Stimulated activated CD4-positive, alpha-beta T cell treated with anti-CD3 and anti-CD28 coated beads, Interleukin-2, amount 100 ng/mL, for 48 hours (primary cell): ENCODE data around the gene TMEM169.

Experiments used
- DNase-seq, 2 donors: peaks; one replicate each; pipeline ENCODE4 v3.0.0-alpha.2; 2020

Gene TMEM169

DNA sequence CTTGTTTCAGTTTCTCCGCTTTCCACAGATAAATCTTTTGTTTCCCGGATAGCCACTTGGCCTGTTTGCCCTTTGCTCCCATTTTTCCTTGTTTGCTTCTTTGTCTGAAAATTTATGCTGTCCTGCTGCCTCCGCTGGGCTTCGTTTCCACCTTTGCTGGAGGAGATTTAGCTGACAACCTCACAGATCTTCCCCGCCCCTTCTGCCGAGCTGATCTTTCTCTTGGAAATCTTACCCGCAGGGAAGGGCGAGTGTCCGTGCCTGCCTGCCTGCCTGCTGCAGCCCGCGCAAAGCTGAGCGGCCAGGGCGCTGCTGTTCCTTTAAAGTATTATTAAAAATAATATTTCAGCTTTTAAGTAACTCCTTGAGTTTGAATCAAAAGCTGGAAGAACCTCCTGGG is 26.0 kb downstream of the TMEM169 start:
- DNase-seq, result no peak

GRCh38 chr2:216108310-216108966 is 26.7 kb downstream of the TMEM169 start:
- no peak for DNase-seq

DNA sequence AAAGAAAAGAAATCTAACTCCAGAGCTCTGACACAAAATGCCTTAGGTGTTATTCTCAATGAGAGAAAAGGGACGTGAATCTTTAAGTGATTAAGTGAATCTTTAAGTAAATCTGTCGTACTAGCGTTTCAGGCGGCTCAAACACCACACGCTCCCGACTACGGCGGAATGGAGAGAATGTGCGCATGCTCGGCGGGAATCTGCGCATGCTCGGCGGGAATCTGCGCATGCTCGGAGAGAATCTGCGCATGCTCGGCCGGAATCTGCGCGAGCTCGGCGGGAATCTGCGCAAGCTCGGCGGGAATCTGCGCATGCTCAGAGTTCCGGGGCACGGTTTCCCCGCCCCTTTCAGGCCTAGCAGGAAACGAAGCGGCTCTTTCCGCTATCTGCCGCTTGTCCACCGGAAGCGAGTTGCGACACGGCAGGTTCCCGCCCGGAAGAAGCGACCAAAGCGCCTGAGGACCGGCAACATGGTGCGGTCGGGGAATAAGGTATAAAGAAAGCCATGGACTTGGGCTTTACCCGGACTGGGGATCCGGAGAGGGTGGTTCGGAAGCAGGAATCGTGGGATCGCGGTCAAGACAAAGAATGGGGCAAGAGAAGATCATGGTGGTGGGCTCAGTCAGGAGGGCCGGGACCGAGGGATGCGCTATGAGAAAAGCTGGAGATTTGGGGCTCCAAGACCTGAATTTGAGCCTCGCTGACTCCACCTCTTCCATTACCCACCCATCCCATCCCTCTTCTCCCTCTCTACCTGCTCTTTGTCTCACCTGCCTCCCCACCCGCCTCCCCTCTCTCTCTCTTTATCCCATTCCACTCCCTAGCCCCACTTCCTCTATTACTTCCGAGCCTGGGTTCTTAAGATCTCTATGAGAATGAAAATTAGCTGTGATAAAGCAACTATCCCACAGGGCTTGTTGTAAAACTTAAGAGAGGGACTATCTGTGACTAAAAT is 27.5 kb downstream of the TMEM169 start, which contains the start of gene XRCC5:
Gene XRCC5, plus strand, starts transcription at position 382 of the 955 bp plus-strand sequence. Its CDS starts 89 bp downstream, at position 471.
- peak; percentile 99 for DNase-seq

- no peak for DNase-seq
These were observed 28.4 kb downstream of the TMEM169 start for GRCh38 chr2:216109962-216110614.

- DNase-seq, result no peak
These were observed 28.9 kb downstream of the TMEM169 start for GRCh38 chr2:216110620-216111019.

- DNase-seq, result no peak
These were observed 29.4 kb downstream of the TMEM169 start for GRCh38 chr2:216111122-216111521.

- no peak for DNase-seq
These were observed 31.2 kb downstream of the TMEM169 start for GRCh38 chr2:216112926-216113325.

DNA sequence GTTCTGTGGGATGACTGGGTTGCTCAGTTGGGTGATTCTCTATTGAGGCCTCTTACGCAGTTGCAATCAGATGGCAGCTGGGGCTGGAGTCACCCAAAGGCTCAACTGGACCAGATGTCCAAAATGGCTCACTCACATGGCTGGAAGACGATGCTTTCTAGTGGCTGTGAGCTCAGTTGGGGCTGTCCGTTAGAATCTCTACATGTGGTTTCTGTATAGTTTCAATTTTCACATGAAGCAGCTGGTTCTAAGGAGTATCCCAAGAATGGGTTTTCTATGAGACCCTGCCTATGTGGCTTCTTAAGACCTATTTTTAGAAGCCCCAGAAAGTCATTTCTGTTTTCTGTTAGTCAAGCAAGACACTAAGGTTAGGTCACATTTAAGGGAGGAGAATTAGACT is 31.9 kb downstream of the TMEM169 start:
- DNase-seq, result no peak

DNA sequence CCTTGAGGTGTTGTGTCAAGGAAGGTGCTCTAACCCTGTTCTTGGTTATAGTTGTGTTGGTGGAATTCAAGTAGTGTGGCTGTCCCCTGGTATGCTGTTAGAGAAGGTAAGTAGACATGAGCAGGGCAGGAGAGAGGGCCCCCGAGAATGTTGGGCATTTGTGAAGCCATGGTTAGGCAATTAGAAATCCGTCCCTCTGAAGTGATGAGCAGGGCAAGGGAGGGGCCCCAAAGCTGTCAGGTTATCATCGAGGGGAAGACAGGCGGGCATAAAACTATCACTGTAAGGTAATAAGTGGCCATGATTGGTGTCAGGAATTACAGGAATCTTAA is 32.6 kb downstream of the TMEM169 start:
- DNase-seq, result no peak

DNA sequence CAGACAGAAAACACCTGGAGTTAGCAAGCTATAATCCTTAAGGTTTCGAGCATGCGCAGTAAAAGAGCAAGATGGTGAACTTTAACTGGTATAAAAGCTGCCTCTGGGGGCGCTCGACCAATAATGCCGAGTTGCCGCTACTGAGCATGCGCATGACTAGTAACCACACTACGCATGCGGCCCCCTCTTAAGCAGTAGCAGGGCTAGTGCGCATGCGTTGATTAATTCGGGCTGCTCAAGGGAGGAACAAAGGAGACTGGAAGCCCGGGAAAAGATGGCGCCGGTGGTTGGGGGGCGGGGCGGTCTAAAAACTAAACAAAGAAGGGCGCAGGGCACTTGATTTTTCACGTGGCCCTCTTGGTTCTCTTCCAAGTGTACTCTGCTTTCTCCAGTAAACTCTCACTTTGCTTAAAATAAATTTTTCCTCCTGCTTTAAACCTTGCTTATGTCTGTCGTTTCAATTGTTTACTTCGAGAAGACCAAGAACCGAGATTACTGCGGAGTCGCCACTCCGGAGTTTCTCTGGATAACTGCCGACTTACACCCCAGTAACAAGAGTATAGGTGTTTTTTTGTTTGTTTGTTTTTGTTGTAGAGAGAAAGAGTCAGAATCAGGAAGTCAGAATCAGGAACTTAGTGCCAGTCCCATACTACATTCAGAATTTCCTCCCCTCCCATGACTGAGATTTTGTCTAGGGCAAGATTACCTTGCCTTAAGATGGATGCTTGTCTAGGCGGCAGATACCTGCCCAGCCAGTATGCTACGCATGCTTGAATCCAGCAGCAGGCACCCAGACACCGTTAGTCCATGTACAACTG is 33.2 kb downstream of the TMEM169 start:
- DNase-seq, result peak; percentile 98

GRCh38 chr2:216116418-216116817 is 34.7 kb downstream of the TMEM169 start:
- no peak for DNase-seq

DNA sequence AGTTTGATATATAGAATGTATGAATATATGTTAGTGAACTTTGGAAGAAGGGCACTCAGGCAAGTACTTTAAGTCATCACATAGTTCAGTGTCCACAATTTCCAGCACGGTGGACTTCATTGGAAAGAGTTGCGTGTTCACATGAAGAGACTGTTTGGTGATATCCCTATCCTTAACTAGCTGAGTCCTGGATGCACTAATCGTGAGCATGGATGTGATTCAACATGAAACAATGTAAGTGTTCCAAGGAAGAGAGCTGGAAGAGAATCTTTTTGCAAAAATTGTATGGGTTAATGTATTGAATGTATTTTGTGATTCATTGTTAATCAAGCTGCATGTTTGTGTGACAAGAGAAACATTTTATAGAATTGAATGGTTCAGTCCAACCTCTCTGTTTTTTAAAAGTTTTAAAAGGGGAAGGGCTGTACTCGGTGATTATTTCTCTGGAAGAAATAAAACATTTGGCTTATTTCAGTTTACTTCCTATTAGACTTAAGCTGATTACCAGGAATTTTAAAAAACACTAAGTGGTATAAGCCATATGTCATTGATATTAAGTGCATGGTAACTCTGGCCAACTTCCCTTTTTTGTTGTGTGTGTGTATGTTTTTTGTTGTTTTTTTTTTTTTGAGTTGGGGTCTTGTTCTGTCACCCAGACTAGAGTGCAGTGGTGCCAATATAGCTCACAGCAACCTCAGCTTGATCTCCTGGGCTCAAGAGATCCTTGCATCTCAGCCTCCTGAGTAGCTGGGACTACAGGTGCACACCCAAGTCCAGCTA is 36.0 kb downstream of the TMEM169 start:
- DNase-seq, result no peak

- no peak for DNase-seq
These were observed 36.8 kb downstream of the TMEM169 start for GRCh38 chr2:216118474-216118873.

DNA sequence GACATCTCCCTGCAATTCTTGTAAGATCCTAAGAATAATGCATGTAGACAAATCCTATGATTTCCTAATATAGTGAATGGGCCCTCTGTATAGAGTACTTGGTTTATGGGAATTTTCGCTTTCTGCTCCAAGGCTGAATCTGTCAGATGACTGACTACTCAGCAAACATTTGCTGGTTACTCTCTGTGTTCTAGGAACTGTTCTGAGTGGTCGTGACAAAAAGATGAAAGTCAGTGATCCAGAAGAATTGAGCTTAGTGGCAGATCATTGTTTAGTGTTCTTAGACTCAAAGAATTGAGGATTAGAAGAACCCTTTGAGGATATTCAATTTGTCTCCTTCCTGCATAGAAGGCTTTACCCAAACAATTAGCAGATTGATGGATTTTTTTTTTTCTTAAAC is 37.4 kb downstream of the TMEM169 start:
- DNase-seq, result no peak

DNA sequence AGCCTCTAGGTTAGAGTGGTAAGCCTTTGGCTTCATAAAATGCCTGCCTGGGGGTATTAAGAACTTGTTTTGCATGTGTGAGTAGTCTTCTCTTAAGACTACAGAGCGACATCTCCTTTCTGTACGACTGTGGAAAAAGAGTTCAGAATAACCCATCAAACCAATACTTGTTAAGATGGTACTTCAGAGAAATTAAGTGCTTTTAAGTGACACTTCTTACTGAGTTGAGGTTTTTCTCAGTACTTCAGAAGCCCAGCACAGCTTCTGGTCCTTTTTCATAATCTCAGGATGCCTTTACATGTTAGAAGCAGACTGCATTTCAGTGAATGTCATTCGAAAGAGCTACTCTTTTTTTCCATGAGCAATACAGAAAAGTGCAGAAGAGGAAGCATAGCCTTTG is 38.3 kb downstream of the TMEM169 start:
- no peak for DNase-seq

- no peak for DNase-seq
These were observed 39.5 kb downstream of the TMEM169 start for GRCh38 chr2:216121255-216121654.

DNA sequence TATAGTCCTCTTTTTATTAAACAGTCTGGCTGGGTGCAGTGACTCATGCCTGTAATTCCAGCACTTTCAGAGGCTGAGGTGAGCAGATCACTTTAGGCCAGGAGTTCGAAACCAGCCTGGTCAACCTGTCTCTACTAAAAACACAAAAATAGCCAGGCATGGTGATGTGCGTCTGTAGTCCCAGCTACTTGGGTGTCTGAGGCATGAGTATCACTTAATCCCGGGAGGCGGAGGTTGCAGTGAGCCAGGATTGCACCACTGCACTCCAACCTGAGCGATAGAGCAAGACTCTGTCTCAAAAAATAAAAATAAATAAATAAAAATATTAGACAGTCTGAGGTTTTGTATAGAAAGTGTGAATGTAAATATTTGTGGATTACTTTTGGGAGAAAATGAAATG is 45.2 kb downstream of the TMEM169 start:
- DNase-seq, result no peak

DNA sequence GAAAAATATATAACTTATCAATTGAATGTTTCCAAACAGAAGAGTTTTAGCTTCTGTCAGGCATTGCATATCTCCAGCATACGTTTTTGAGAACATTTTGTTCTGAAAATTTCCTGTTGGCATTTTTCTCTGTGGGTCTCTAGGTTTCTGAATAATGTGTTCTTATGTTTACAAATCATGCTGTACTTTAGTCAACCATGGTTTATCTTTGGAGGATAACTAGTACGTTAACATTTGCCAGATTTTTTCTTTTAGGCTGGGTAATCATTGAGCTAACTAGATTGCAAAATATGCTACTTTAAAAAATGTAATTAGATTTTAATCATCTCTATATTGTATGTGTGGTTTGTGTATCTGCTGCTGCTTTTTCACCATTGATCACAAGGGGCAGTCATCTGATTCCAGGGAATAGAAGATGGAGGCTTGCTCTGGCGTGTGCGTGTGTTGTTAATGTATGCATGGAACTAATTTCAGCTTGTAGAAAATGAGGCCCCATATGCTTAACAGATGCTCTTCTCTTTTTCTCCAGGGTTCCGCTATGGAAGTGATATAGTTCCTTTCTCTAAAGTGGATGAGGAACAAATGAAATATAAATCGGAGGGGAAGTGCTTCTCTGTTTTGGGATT is 48.7 kb downstream of the TMEM169 start:
- no peak for DNase-seq

DNA sequence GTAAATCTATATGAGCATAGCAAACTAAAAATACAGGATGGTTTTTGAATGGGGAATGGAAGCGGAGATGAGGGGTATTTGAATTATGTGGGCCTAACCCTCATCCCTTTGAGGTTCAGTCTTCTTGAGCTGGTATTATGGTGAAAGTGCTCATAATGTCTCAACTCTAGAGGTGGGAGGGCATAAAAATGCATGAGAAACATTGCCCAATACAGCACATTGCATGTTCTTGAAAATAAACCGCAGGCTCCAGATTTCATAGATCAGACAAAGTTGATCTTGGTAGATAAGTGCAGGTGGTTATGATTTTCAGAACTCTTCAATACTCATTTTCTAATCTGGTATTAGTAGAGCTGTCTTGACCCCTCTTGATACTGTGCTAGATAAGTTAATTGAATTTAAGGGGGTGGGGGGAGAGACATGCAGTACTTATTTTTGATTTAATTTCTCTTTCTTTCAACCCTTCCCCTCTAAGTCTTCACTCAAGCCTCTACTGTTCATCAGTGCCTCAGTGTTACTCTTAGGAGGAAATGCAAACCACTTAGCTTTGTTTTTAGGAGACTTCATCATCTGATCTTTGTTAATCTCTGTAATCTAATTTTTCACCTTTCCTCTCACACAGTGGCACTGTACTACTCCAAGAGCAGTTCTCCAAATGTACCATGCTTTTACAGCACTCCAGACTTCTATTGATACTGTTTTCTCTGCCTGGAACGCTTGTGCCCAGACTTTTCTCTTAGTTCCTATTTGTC is 49.6 kb downstream of the TMEM169 start:
- DNase-seq, result no peak

- DNase-seq, result no peak
These were observed 50.9 kb downstream of the TMEM169 start for GRCh38 chr2:216132585-216132984.

DNA sequence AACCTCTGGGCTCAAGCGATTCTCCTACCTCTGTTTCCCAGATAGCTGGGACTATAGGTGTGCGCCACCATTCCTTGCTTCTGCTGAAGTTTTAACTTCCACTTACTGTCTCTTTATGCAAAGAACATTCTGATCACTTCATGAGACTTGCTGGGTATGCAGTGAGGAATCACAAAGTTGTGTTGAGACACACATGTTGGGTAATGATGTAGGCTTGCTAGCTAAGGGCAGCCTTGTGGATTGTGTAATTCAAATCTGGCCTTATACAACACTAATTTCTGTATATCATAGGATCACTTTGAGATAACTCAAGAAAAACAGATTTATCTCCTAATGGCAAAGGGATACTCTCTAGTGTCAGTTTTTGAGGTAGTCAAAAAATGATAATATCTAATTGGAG is 51.7 kb downstream of the TMEM169 start:
- no peak for DNase-seq
